Fibroblast of skin of back (primary cell): ENCODE results near the gene IQCN.
A peak's percentile ranks its signal among the peaks of the same experiment; 100 is the strongest.

Experiments used
- DNase-seq: peaks from one replicate; pipeline ENCODE4 v3.0.0-alpha.2; 2013

IQCN gene

DNA sequence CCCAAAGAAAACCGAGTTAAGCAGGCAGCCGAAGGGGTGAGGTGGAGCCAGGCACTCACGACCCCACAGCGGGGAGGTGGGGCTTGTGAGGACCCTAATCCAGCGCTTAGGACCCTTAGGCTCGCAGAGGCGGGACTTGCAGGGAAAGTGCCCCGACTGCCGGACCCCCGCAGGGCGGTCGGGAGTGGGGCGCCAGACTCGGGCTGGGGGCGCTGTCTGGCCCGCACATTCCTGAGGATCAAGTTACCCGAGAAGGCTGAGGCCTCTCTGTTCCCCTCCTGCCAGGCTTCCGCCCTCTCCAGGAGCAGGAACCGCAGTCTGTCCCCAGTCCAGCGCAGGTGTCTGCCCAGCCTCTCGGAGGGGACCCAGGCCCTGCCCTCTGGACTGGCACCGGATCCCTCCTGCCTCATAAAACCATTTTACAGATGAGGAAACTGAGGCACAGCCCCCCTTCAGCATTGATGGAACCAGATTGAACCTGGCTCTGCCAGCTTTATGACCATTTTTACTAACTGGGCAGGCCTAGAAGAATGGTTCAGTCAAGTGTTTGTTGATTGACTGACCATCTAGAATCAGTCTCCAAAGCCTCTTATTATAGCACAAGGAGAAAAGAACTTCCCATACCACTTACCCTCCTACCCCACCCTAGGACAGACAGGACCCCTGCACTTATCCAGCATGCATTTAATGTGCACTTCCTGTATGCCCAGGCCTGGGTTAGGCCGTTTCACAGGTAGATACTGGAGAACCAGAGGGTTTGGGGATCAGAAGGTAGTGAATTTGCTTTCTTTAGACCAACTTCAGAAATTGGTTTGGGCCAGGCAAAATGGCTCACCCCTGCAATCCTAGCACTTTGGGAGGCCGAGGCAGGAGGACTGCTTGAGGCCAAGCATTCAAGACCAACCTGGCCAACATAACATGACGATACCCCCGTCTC, 13.9 kb upstream of the IQCN start:
- no peak for DNase-seq

- DNase-seq: no peak
These were observed 12.9 kb upstream of the IQCN start for GRCh38 chr19:18286973-18287635.

GRCh38 chr19:18284712-18285360, 10.6 kb upstream of the IQCN start:
- no peak for DNase-seq

DNA sequence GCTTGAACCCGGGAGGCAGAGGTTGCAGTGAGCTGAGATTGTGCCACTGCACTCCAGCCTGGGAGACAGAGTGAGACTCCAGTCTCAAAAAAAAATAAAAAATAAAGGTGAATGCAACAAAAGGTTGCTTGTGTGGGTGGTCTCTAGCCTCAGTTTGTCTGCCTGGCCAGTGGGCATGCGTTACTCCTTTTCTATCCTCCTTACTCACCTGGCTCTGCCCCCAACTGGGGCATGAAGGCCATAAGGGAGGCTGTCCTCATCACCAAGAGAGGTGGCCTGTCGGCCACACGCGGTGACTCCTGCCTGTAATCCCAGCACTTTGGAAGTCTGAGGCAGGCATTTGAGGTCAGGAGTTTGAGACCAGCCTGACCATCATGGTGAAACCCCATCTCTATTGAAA, 9.1 kb upstream of the IQCN start:
- DNase-seq: no peak

DNA sequence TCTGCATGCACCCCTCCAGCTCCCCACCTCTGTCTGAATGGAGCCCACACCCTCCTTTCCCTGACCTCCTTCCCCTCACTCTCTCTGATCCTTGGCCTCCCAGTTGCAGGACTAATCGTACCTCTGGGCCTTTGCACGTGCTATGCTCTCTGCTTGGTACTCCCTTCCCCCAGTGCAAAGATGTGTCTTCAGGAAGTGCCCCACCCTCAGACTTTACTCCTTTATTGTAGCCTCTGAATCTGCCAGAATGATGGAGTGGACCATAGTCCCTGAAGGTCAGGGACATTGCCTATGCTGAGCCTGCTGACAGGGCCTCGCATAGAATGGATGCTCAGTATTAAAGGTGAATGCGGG, 8.5 kb upstream of the IQCN start:
- DNase-seq: no peak

GRCh38 chr19:18282021-18282787, 8.0 kb upstream of the IQCN start:
- no peak for DNase-seq

GRCh38 chr19:18281082-18282020, 7.1 kb upstream of the IQCN start, which contains the start of gene JUND:
TSS of gene JUND (minus strand) at chr19:18281622. CDS start at chr19:18281484, 138 bp downstream.
- DNase-seq: peak; percentile 97

DNA sequence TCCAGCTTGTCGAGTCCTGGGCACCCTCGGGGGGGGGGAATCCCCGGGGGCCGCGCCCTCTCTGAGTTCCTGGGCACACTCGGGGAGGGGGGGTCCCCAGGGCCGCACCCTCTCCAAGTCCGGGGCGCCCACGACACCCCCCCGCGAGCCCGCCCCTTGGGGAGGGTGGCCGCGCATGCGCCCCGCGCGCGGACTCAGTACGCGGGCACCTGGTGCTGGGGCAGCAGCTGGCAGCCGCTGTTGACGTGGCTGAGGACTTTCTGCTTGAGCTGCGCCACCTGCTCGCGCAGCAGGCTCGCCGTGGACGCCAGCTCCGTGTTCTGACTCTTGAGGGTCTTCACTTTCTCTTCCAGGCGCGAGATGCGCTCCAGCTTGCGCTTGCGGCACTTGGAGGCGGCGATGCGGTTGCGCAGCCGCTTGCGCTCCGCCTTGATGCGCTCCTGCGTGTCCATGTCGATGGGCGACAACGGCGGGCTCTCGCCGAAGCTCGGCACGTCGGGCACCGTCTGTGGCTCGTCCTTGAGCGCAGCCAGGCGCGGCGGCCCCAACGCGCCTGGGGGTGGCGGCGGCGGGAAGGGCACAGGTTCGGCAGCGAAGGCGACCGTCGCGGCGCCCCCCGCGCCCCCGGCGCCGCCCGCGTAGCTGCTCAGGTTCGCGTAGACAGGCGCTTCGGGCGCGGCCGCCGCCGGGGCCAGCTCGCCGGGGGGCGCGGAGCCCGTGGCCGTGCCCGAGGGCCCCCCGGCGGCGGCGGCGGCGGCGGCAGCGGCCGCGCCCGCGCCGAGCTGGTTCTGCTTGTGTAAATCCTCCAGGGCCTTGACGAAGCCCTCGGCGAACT, 6.2 kb upstream of the IQCN start:
- peak; percentile 68 for DNase-seq

- DNase-seq: peak; percentile 96
These were observed 5.4 kb upstream of the IQCN start for GRCh38 chr19:18279516-18280246.

- DNase-seq: no peak
These were observed 4.9 kb upstream of the IQCN start for GRCh38 chr19:18279266-18279515.

DNA sequence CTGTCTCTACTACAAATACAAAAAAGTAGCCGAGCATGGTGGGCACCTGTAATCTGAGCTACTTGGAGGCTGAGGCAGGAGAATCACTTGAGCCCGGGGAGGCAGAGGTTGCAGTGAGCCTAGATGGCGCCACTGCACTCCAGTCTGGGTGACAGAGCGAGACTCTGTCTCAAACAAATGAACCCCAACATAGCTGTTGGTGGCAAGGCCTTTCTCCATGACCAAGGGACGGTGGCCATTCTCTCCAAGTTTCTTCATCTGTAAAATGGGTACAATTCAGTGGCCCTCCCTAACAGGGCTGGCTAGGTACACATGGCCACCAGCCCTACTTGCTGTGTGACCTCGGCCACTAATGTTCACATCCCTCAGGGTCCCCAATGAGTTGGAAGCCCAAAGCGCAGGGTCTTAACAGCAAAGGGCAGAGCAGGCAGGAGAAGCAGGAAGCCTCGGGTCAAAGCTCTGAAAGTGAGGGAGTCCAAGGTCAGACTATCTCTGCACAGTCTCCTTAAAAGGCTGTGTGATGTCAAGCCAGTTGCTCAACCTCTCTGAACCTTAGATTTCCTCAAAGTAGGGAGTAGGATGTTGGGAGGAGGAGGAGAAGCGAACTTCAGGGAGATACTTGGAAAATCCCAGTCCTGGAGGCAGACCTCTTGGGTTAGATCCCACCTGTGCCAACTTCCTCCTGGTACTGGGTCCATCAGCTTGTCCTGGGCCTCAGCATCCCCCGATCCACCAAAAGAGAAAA, 4.4 kb upstream of the IQCN start:
- DNase-seq: no peak

GRCh38 chr19:18274781-18275356, 617 bp upstream of the IQCN start:
- DNase-seq: peak; percentile 71

DNA sequence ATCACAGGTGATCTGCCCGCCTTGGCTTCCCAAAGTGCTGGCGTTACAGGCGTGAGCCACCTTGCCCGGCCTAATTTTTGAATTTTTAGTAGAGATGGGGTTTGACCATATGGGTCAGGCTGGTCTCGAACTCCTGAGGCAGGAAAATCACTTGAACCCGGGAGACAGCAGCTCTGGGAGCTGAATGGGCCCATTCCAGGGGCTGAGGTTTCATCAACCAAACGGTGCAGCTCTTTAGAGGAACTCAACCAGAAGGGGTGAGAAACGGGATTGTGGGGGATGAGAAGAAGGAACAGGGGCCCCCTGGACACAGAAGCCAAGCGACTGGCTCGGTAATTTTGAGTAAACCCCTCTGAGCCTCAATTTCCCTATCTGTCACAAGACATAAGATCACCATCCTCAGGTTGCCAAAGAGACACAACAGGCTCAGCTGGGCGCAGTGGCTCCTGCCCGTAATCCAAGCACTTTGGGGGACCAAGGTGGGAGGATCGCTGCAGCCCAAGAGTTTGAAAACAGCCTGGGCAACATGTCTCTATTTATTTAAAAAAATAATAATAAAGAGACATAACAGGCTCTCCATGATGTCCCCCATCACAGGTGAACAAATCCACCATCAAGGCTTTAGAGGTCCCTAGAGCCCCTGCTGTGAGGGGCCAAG, 562 bp downstream of the IQCN start:
- DNase-seq: no peak

- no peak for DNase-seq
These were observed 2.8 kb downstream of the IQCN start for GRCh38 chr19:18271433-18271841.

DNA sequence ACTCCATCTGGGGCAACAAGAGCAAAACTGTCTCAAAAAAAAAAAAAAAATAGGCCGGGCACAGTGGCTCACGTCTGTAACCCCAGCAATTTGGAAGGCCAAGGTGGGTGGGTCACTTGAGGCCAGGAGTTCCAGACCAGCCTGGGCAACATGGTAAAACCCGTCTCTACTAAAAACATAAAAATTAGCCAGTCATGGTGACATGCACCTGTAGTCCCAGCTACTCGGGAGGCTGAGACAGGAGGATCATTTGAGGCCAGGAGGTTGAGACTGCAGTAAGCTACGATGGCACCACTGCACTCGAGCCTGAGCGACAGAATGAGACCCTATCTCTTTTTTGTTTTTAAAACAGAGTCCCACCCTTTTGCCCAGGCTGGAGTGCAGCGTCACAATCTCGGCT, 3.9 kb downstream of the IQCN start:
- DNase-seq: no peak

GRCh38 chr19:18269070-18269723, 5.1 kb downstream of the IQCN start:
- no peak for DNase-seq

- DNase-seq: no peak
These were observed 7.2 kb downstream of the IQCN start for GRCh38 chr19:18266771-18267686.
